Caco-2 (cell line): ENCODE measurements around the gene NOM1. TPM values are rescaled to one million over a fixed set of nuclear protein-coding genes. Genes with fewer than 3 reads are reported as not detected.

Source experiments
- BruUV-seq: library from RNA; stranded (reverse); fragments of 400-500 nt; replicated peaks from 2 replicates; lab custom pipeline; 2021; lab: Mats Ljungman, UMichigan
- CTCF ChIA-PET: fragments of 300-600 bp; sonication (Branson Sonifier 250); formaldehyde crosslinking; loops from one replicate; lab custom pipeline; 2022; ENCODE audit warnings: antibody characterized with exemption; lab: Charles Lee
- POLR2A ChIA-PET: fragments of 300-600 bp; sonication (Branson Sonifier 250); formaldehyde crosslinking; loops from one replicate; lab custom pipeline; 2022; ENCODE audit warnings: antibody characterized with exemption; lab: Charles Lee
- DNase-seq, 2 experiments: peaks; one replicate each; pipeline versions ENCODE4 v3.0.0 to v3.0.0-alpha.2; 2020 to 2022
- H3K27me3 ChIP-seq: replicated peaks from 2 replicates; pipeline ENCODE4 v1.6.0; 2011; ENCODE audit warnings: low read length; ENCODE audit not compliant: control insufficient read depth, insufficient read depth
- H3K36me3 ChIP-seq: 2 replicates; pipeline ENCODE4 v1.5.1; 2011; ENCODE audit warnings: low read length; ENCODE audit not compliant: control insufficient read depth, insufficient read depth
- H3K4me1 ChIP-seq: fragments of 250-450 bp; sonication (Bioruptor Pico); 2 replicates; pipeline ENCODE4 v1.5.1; 2020; ENCODE audit warnings: mild to moderate bottlenecking
- H3K4me3 ChIP-seq: 2 replicates; pipeline ENCODE4 v1.5.1; 2011; ENCODE audit warnings: low read depth, mild to moderate bottlenecking, control low read depth, low read length
- H3K9me3 ChIP-seq: fragments of 250-450 bp; sonication (Bioruptor Pico); 2 replicates; pipeline ENCODE4 v1.5.1; 2020; ENCODE audit warnings: mild to moderate bottlenecking, moderate library complexity
- H3K27ac Mint-ChIP-seq: one replicate; pipeline ENCODE4 v1.8.0; 2022; ENCODE audit warnings: mixed read lengths; ENCODE audit not compliant: unreplicated experiment
- H3K27me3 Mint-ChIP-seq: one replicate; pipeline ENCODE4 v1.8.0; 2022; ENCODE audit warnings: mixed read lengths; ENCODE audit not compliant: insufficient read depth, unreplicated experiment
- H3K36me3 Mint-ChIP-seq: one replicate; pipeline ENCODE4 v1.8.0; 2022; ENCODE audit warnings: mild to moderate bottlenecking, mixed read lengths; ENCODE audit not compliant: insufficient read depth, unreplicated experiment
- H3K4me1 Mint-ChIP-seq: one replicate; pipeline ENCODE4 v1.8.0; 2022; ENCODE audit warnings: low read depth, mixed read lengths; ENCODE audit not compliant: unreplicated experiment
- H3K4me3 Mint-ChIP-seq: one replicate; pipeline ENCODE4 v1.8.0; 2022; ENCODE audit warnings: mild to moderate bottlenecking, moderate library complexity, mixed read lengths; ENCODE audit not compliant: unreplicated experiment
- H3K9me3 Mint-ChIP-seq: one replicate; pipeline ENCODE4 v1.8.0; 2022; ENCODE audit warnings: mixed read lengths; ENCODE audit not compliant: unreplicated experiment
- intact Hi-C: fragments of 100-400 bp; cut with micrococcal nuclease; formaldehyde crosslinking; loops from one replicate; pipeline ENCODE4 v1.10.0; 2022; ENCODE audit not compliant: unreplicated experiment
- total RNA-seq: library from RNA; stranded (reverse); gene quantifications from 2 replicates; pipeline ENCODE4 v1.2.3, GENCODE V29; 2022
- TF ChIP-seq, protein P1 (sequence below), 2 experiments: fragments of 200-600 bp in 1 of 2; IDR thresholded peaks; 1 replicate in 1 of 2; 2 replicates in 1 of 2; pipeline versions ENCODE4 v1.5.1 to v1.8.0; 2011 to 2022; ENCODE audit warnings: antibody characterized with exemption in 1 of 2, control low read depth in 1 of 2, inconsistent platforms in 1 of 2, low read depth in 1 of 2, low read length in 1 of 2, mild to moderate bottlenecking in 1 of 2, moderate library complexity in 1 of 2; ENCODE audit not compliant: insufficient read depth in 1 of 2, severe bottlenecking in 1 of 2, unreplicated experiment in 1 of 2

NOM1 gene
- total RNA-seq, 1 experiment from 2014 or later: 37.7 TPM

DNA sequence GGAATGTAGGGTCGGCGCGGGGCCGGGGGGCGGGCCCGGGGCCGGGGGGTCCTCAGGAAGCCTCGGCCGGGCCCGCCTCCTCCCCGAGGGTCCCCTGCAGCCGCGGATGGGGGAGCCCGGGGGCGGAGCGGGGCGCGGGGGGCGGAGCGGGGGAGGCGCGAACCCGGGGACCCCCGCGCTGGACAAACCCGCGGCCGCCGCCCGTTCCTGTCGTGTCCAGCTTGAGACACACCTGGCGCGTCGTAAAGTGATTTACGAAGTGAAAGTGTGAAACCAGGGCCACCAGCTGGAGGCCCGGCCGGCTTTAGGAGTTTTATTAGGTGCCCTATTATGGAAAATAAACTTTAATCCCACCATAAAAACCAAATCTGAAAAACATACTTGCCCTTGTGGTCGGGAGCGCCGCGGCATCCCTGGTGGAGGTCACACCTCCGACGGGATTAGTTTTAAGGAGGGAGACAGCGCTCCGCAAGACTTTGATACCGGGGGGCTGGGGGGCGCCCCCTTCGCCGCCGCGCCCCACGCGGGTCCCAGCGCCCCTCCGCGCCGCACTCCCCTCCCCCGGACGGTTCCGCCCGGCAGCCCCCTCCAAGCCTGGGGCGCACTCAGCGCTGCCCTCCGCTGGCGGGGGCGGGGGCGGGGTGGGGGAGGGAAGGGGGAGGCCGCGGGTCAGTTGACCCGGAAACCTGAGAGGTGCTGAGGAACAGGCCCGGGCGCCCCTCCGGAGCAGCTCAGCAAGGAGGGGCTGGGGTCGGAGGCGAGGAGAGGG, 50.6 kb downstream of the NOM1 start:
- Mint-ChIP-seq H3K36me3 (peaks cover 24% of the 10 kb centered on the region), H3K4me3 (peak overlapping the region; percentile 73), H3K9me3 (no peaks in the 10 kb centered on the region), H3K4me1 (peaks cover 6% of the 10 kb centered on the region), H3K27ac (peak overlapping the region; percentile 83), H3K27me3 (no peaks in the 10 kb centered on the region)
- DNase-seq: peak; percentile 64 to 68
- ChIA-PET POLR2A (no interaction called here), CTCF (interaction anchor here (0.7 kb wide), 1 partner anchor 225 kb away, joined by 4 read pairs; no protein-coding TSS in a partner anchor)
- H3K36me3 ChIP-seq: no peaks in the 10 kb centered on the region
- no peaks in the 10 kb centered on the region for H3K27me3 ChIP-seq
- H3K9me3 ChIP-seq: no peaks in the 10 kb centered on the region
- intact Hi-C loops: loop anchor here (1.0 to 2.0 kb wide), 2 partner anchors 9 to 15 kb away; no protein-coding TSS in a partner anchor
- peak overlapping the region; percentile 66 for H3K4me3 ChIP-seq
- peaks cover 13% of the 10 kb centered on the region for H3K4me1 ChIP-seq
- BruUV-seq: no TSS peak
- TF ChIP-seq, protein P1, sequence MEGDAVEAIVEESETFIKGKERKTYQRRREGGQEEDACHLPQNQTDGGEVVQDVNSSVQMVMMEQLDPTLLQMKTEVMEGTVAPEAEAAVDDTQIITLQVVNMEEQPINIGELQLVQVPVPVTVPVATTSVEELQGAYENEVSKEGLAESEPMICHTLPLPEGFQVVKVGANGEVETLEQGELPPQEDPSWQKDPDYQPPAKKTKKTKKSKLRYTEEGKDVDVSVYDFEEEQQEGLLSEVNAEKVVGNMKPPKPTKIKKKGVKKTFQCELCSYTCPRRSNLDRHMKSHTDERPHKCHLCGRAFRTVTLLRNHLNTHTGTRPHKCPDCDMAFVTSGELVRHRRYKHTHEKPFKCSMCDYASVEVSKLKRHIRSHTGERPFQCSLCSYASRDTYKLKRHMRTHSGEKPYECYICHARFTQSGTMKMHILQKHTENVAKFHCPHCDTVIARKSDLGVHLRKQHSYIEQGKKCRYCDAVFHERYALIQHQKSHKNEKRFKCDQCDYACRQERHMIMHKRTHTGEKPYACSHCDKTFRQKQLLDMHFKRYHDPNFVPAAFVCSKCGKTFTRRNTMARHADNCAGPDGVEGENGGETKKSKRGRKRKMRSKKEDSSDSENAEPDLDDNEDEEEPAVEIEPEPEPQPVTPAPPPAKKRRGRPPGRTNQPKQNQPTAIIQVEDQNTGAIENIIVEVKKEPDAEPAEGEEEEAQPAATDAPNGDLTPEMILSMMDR (IDR thresholded peaks at IDR 0.05; ENCODE audit: insufficient read depth in 1 of 2, low read depth in 1 of 2, low read length in 1 of 2, severe bottlenecking in 1 of 2, unreplicated experiment in 1 of 2): no peak

DNA sequence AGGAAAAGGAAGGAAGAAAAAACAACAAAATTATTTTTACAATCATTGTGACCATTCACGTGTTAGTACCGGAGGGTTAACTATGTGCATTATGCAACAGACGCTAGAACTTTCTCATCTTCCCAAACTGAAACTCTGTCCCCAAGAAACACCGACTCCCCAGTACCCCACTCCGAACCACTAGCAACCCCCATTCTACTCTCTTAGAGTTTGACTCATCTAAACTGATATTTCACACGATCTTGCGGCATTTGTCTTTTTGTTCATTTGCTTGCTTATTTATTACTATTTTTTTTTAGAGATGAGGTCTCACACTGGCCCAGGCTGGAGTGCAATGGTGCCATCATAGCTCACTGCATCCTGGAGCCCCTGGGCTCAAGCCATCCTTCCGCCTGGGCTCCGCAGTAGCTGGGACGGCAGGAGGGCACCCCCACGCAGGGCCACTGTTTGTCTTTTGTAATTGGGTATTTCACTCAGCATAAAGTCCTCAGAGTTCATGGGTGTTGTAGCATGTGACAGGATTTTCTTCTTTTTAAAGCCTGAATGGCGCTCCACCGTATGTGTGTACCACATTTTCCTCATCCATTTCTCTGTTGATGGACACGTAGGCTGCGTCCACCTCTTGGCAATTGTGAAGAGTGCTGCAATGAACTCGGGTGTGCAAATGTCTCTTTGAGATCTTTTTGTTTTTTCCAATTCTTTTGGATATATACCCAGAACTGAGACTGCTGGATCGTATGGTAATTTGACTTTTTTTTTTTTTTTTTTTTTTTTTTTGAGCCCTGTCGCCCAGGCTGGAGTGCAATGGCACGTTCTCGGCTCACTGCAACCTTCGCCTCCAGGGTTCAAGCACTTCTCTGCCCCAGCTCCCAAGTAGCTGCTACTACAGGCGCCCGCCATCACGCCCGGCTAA, 51.5 kb downstream of the NOM1 start:
- POLR2A ChIA-PET: no interaction called here
- Mint-ChIP-seq H3K9me3 (no peaks in the 10 kb centered on the region), H3K4me3 (peak overlapping the region; percentile 73), H3K27me3 (no peaks in the 10 kb centered on the region), H3K4me1 (peaks cover 6% of the 10 kb centered on the region), H3K27ac (peak overlapping the region; percentile 83), H3K36me3 (peaks cover 32% of the 10 kb centered on the region)
- no peak for DNase-seq
- H3K27me3 ChIP-seq: no peaks in the 10 kb centered on the region
- CTCF ChIA-PET: interaction anchor here (0.7 kb wide), 1 partner anchor 108 kb away, joined by 3 read pairs; the partner anchor contains the start of gene LMBR1
- TSS peak; percentile 95 for BruUV-seq
- peaks cover 13% of the 10 kb centered on the region for H3K4me1 ChIP-seq
- TF ChIP-seq, protein P1 (IDR thresholded peaks at IDR 0.05; ENCODE audit: insufficient read depth in 1 of 2, low read depth in 1 of 2, low read length in 1 of 2, severe bottlenecking in 1 of 2, unreplicated experiment in 1 of 2): no peak
- intact Hi-C loops: no loop called here
- H3K9me3 ChIP-seq: no peaks in the 10 kb centered on the region
- no peaks in the 10 kb centered on the region for H3K36me3 ChIP-seq
- H3K4me3 ChIP-seq: peak overlapping the region; percentile 66
